ENCODE results near the gene NTM.
"Not testable (repeated sequence)": the region's sequence is repeated elsewhere in the genome, so short reads cannot be mapped to it uniquely, and the experiment has no call there.

The NTM gene
- 0 to 4.6 (median 0) reads per million in 17 experiments for total RNA-seq

DNA sequence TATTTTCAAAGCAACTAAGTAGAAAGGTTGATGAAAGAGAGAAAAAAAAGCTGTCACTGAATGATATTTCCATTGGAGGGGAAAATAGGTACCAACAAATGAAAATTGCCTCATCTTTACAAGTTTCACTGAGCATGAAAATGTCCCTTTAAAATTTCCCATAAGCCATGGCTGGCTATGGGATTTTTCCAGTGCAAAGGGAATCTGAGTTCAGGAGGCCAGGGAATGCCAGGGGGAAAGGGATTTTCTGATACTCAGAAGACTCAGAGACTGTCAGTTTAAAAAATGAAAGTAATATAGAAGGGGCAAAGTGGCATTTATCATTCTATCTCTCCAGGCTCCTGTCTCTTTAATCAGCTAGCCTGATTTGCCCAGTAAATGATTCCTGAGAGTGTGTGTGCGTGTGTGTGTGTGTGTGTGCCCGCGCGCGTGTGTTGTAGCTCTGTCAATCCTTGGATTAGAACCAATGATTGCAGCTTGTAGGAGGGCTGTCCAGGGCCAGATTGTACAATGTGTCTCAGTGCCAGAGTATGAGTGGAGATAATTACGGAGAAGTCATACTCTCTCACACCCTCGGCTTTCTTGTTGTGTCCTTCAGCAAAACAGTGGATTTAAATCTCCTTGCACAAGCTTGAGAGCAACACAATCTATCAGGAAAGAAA is at the start of gene NTM:
Gene NTM (plus strand): TSS at position 526 of the 662 bp plus-strand sequence.
- no peak for DNase-seq

DNA sequence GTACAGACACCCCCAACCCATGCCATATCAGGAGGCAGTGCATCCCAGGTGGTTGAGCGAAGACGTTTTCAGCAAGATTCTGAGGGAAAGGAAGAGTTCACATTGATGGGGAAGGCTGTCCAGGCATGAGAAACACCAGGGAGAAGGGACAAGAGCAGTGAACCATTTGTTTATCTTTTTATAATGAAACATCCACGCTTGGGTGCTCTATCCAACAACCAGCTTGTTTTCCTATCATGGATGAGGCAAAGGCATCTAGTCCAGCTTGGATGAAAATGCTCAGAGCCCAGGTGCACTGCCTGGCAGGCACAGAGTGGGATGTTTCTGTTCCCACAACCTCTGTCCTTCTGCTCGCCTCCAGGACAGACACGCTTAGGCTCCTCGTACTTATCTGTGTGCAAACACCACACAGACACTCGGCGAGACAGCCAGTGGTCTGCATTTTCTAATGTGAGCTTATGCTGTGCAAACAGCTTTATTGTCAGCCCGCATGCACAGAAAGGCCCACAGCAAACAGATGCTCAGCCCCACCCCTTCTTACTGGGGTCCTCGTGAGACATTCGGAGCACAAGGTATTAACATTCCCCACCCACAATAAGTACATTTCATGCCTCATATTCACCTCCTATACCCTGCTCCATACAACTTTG is 45.4 kb upstream of the NTM start:
- DNase-seq: no peak

DNA sequence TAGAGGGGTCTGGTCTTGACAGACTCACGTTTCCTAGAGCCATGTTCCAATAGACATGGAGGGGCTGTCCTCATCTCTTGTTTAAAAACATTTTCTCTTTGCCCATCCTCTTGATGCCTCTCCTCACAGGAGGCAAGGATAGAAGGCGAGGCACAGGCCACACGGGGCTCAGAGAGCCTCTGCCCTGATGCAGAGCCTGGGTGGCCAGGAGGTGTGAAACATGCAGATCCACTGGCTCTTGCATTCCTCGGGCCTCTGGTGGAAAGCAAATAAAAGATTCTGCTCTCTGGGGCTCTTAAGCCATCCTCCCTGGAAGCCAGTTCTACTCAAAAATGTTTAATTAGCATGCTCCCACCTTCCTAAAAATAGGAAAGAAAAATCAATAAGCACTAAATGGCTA is 43.6 kb upstream of the NTM start:
- no peak for DNase-seq

DNA sequence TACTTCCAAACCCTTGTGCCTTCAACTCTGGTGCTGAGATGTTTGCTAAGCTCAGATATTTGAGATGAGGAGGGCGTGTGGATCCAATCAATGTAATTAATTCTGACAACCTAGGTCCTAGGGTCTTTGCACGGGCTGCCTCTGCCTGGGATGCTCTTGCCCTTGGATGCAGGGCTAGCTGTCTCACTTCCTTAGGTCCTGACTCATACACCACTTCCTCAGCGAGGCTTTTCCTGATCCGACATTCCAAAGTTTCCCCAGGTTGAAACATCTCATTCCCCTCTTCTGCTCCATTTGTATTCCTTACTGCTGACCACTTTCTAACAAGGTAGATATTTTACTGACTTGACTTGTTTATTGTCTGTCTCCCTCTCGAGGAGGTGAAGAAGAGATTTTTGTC is 43.0 kb upstream of the NTM start:
- DNase-seq: no peak

DNA sequence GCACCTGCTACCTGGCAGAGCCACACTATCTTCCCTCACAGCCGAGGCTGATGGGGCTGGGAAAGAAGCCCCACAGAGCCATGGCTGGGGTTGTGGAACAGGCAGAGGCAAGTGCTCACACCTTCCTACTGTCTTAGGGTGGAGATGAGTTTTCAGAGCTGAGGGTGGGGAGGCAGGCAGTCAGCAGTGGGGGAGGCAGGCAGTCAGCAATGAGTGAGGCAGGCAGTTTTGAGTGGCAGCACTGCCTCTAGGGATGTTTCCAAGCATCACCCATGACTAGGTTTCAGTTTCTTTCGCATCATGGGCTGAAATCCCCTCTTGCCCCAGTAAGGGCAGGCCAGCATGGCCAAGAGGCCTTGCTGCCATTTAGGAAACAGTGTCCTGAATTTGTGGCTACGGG is 41.6 kb upstream of the NTM start:
- no peak for DNase-seq

DNA sequence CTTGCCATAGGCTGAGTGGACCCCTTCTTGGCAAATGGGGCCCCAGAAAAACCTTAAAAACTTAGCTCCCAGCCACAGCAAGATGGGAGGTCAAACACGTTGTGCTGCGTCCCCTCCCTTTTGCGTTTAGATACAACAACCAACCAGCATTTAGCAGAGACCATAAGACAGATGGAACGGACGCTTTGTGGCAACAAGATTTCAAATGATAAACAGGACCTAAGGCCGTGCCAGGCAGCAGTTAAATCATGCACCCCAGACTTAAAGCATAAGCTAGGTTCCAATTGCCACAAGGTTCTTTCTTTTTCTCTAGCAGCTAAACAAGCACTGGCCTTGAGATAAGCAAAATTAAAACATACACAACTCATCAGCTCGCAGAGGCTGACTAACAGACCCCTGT is 39.4 kb upstream of the NTM start:
- no peak for DNase-seq

DNA sequence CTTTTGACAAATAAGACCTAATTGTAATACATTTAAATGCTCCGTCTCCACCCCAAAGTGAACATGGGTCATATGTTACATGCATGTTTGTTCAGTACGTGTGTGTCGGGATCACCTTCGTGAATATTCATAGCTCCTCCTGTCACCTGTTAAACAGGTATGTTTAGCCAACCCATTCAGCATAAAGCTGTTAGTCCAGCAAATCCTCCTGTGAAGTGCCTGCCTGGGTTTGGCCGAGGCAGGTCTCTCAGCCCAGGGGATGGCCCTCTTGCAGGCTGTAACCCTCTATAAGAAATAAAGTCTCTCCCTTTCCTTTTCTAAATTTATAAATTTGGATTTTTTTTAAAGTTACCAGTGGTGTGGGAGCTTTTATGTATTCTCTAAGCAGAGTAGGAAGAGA is 38.9 kb upstream of the NTM start:
- no peak for DNase-seq

DNA sequence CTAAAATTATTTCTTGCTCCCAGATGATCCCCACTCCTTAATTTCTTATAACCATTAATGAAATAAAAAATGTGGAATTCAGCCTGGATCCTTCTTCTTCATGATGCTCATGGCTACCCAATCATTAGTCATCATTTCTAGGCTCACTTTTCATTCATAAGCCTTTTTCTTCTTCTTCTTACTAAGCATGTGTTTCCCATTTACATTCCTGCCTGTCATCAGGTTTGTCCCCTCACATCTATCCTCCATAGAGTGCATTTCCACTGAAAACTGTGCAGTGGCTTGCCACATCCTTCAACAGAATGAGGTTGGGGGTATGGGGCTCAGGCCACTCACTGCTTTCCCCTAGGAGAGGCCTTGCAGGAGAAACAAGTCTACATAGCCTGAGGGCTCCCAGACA is 35.8 kb upstream of the NTM start:
- DNase-seq: no peak

DNA sequence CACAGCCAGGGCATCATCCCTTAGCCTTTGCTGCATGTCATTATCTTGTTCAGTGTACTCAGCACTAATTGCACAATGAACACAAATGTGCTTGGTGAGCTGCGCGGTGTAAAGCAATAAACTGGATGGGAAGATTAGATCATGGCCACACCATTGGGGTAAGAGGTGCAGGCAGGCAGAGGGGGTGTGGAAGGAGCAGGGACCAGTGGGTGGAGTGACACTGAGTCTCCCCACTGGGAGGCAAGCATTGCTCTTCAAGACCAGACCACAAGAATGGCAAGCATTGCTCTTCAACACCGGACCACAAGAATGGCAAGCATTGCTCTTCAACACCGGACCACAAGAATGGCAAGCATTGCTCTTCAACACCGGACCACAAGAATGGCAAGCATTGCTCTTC is 28.5 kb upstream of the NTM start:
- DNase-seq: not testable (repeated sequence)

DNA sequence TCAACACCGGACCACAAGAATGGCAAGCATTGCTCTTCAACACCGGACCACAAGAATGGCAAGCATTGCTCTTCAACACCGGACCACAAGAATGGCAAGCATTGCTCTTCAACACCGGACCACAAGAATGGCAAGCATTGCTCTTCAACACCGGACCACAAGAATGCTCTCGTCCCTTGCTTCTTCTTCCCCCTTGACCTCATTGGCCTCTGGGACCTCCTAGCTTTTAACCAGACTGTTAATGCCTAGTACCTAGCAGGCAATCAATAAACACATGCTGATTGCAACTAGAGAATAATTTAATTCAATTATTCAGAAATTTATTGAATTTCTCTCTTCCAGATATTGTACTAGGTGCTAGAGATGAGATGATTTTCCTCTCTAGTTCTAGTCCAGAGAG is 28.0 kb upstream of the NTM start:
- not testable (repeated sequence) for DNase-seq

DNA sequence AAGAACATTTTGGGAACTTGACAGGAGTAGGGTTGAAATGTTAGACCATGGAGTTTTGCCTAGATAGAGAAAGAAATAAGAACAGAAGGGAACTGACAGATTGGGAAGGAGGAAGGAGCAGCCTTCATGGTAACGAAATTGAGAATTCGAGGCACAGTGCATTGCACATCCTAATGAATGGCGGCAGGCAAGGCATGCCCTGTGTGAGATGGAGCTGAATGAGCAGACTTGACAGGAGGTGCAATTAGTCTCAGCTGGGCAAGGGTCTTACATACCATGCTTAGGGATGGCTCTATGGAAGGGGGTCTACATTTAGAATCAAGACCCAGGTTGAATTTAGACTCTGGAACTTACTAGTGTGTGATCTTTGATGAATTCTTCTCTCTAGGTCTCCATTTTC is 25.0 kb upstream of the NTM start:
- no peak for DNase-seq

DNA sequence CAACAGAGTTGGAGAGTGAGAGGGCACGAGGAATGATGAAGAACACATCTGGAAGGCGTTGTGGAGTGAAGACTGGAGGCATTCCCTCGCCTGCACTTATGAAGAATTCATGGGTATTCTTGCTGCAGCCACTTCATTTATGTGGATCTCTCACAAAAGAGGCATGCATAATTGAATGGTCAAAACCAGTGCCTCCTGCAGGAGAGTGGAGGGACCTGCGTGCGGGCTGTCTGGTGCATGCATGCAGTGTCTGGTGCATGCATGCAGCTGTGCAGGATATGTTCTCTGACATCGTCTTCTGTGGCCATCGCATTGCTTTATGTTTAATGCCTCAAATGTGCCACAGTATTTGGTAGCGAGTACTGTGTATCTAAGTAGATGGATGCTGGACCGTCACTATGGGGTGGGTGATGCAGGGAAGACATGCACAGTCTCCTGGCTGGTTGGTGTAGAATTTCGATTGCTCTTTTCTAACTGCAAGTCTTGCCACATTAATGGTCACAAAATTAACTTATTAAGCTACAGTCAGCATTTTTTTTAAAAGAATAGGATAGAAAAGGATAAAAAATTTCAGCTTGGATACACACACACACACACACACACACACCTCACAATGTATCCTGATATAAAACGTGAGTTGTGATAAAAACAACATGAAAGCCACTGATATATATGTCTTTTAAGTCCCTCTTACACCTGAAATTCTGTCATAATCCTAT is 20.9 kb upstream of the NTM start:
- DNase-seq: no peak

DNA sequence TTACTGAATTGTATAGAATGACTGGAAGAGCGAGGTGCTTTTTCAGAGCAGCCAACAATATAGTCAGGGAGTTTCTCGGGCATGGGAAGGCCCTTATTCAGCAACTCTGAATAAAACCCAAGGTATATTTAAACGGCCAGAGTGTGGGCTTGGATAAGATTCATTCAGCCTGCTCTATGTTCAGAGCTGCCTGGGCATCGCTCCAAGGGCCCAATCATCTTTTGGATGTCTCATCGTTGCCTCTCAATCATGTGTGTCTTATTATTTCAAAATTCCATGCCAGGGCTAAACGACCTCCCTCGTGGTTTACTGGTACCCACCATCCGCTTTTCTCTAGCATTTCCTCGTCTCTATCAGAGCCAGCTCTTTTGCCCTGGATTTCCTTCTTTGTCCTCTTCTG is 19.5 kb upstream of the NTM start:
- DNase-seq: no peak

DNA sequence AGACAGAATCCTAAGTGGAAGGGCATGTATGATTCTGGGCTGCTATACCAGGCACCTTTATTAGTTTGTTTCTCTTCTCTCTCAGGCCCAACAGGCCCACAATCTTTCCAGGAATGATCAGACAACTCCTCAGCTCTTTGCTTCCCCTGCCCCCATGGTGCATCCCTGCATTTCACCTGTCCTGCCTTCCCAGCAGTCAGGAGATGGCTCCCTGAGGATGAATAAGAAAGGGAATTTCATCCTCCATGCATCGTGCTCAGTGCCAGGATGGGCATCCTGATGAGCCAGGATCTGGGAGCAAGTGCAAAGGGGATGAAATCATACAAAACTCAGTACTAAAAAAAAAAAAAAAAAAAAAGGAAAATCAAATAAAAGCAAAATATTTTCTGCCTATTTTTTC is 18.6 kb upstream of the NTM start:
- DNase-seq: no peak

DNA sequence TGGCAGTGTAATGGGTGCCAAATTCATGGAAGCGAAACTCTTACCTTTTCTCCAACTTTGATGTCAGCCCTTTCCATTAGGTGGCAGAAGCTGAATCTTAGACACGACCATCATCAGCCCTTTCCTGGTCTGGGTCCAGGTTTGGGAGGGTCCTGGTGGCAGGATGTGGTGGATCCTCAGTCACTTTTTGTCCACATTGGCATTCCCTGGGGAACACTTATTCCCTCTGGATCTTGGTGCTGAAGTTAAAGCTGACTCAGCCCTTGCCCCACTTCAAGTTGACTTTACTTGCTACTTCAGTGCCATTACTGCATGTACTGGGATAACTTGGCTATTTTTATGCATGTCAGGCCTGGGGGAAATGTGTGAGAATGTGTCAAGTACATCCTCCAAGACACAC is 16.6 kb upstream of the NTM start:
- no peak for DNase-seq

DNA sequence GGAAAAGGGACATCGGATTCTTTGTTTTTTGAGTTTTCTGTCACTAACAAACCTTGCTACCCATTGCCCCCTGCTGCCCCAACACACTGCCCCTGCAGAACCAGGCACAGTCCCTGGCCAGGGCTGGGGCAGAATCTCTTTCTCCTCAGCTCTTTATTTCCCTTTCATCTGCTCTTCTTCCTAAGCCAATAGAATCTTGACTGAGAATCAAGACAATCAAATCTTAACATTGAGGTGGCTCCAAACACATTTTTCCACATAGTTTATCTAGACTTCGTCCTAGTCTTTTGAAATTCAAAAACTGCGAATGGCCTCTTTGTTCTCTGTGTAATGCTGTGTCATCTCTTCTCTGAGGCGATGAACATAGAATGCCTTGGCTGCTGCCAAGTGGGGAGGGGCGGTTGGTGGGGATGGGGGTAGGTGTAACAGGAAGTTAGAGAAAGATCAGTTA is 16.1 kb upstream of the NTM start:
- no peak for DNase-seq

DNA sequence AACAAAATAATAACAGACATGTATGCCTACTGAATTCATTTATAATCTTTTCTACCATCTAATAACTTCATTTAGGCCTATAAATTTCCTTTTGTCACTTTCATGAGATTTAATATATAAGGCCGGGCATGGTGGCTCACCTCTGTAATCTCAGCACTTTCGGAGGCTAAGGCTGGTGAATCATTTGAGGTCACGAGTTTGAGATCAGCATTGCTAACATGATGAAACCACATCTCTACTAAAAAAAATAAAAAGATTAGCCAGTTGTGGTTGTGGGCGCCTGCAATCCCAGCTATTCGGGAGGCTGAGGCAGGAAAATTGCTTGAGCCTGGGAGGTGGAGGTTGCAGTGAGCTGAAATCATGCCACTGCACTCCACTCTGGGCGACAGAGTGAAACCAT is 14.2 kb upstream of the NTM start:
- DNase-seq: no peak

DNA sequence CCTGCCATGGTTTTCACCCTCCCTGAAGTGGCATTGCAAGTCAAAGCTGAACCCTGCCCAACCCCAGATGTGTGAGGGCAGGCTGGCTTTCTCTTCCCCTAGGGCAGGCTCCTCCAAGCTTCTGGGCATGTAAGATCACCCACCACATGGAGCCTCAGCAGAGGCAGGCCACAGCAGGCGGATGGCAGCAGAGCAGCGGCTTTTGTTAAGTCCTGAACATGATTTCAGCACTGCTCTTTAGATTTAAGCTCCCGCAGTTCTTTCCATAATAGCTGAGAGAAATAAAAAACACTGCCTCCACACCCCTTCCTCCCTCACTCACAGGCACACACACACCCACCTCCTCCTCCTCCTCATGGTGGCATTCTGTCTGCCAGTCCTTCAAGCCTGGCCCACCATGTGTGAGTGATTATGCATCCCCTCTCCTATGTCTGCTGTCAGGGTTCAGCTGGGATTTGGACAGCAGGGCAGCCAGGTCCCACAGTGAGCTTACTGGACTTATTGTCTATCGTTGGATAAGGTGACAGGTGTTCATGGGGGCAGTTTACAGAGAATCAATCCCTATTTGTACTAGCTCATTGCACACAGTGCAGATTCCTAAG is 5.0 kb upstream of the NTM start:
- DNase-seq: no peak

DNA sequence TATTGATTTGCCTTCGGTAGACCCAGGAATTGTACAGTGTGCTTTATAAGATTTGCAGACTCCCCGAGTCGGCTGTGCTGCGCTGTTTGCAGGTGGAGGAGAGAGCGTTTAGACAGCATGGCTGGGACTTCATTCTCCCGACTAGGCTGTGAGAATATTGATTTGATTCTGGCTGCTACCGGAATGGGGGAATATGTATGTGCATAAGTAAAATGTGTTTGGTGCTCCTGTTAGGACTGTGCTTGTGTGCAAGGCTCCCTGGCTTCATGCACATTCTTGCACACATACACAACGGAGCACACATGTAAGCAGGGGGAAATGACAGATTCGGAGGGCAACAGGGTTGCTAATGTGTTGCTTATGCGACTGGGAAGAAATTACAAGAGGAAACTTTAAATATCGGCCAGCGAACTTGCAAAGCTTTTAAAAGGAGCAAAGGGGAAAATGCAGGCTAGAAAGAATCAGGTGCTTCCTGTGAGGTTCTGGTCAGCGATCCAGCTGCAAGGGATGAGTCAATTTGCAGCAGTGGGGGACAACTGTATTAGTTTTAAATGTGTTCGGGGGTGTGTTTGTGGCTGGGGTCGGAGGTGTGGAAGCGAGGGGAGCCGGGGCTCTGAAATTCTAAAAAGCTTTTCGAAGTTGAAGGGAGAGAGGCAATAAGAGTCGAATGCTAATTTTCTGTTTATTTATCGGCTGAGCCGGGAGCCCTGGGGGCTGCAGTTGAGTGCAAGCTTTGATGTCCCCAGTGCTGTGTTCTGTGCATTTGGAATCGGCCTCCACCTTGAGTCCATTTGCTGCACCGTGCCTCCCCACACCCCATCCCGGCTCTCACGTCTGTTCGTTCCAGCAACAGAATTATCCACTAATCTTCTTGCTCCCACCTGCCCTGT is 731 bp downstream of the NTM start:
- no peak for DNase-seq

DNA sequence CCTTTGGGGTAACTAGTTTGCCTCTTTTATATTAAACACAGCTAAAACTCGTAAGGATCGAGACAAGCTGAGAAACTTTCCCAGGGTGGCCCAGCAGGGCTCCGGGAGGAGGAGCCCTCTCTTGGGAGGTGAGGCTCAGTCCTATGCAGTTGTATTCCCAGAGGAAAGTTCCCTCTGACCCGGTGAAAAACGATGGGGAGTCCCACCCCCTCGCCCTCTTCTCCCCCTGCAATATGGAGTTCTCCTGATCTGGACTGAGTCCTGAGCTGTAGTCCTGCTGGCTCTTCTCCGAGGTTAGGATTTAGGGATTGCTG is 1.3 kb downstream of the NTM start:
- no peak for DNase-seq

DNA sequence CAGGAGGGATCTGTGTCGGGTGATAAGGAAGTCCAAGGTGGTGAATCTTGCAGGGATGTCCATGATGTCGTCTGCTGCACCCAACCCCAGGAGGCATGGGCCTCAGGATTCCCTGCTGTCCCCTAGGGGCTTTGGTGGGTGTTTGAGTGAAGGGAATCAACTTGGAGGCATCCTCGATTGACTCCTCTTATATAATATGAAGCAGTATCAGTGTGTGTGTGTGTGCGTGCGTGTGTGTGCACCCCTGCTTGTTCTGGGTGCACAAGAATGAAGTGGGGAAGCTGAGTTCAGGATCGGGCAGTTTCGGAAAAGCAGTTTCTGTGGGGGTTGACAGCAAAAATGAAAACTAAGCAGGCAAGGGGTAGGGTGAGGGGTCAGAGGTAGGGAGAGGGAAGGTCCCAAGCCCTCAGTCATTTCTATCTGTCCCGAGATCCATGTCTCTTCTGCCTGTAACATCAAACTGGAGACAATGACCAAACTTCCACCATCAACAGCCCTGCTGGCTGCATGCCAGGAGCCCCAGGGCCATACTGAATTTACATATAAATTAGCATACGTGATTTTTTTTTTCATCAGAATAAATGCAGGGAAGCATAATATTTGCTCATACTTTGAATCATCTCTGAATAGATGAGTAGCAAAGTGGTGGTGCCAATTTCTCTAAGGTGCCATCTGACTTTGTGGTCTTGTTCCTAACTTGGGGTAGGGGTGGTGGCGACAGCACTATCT is 2.0 kb downstream of the NTM start:
- DNase-seq: no peak

All from suppressor macrophage (primary cell).